HFFc6 (cell line): ENCODE results near the gene RNASE12. TPM values are rescaled to one million over a fixed set of nuclear protein-coding genes. Genes with fewer than 3 reads are reported as not detected.
"Not testable (repeated sequence)": the region's sequence is repeated elsewhere in the genome, so short reads cannot be mapped to it uniquely, and the experiment has no call there.

Source experiments
- DNase-seq: peaks from one replicate; pipeline ENCODE4 v3.0.0-alpha.2; 2018
- H3K27ac Mint-ChIP-seq: 2 replicates; pipeline ENCODE4 v1.8.0; 2020; ENCODE audit warnings: mild to moderate bottlenecking, mixed read lengths
- H3K27me3 Mint-ChIP-seq: 2 replicates; pipeline ENCODE4 v1.8.0; 2021; ENCODE audit warnings: mild to moderate bottlenecking, moderate library complexity, mixed read lengths; ENCODE audit not compliant: insufficient read depth
- H3K36me3 Mint-ChIP-seq: 2 replicates; pipeline ENCODE4 v1.8.0; 2021; ENCODE audit warnings: low read depth, mixed read lengths
- H3K4me1 Mint-ChIP-seq: 2 replicates; pipeline ENCODE4 v1.8.0; 2020; ENCODE audit warnings: low read depth, mixed read lengths
- H3K4me3 Mint-ChIP-seq: 2 replicates; pipeline ENCODE4 v1.8.0; 2020; ENCODE audit warnings: mild to moderate bottlenecking, moderate library complexity, mixed read lengths
- H3K9me3 Mint-ChIP-seq: 2 replicates; pipeline ENCODE4 v1.8.0; 2020; ENCODE audit warnings: mild to moderate bottlenecking, mixed read lengths
- total RNA-seq, 6 experiments: library from RNA; stranded (reverse); fragmentation: NEBNext Ultra II Directional; extraction: Animal tissue kit (Norgen Biotek cat#: 25700); gene quantifications; 2 replicates in 1 of 6; 3 replicates in 5 of 6; pipeline ENCODE4 v1.2.3, GENCODE V29; 2021
- TF ChIP-seq, protein P1 (sequence below): fragments of 200-600 bp; sonication (generic); IDR thresholded peaks from 2 replicates; pipeline ENCODE4 v1.5.0; 2021; ENCODE audit warnings: antibody characterized with exemption, mild to moderate bottlenecking

RNASE12 gene
- total RNA-seq, 6 experiments from 2014 or later: not detected

DNA sequence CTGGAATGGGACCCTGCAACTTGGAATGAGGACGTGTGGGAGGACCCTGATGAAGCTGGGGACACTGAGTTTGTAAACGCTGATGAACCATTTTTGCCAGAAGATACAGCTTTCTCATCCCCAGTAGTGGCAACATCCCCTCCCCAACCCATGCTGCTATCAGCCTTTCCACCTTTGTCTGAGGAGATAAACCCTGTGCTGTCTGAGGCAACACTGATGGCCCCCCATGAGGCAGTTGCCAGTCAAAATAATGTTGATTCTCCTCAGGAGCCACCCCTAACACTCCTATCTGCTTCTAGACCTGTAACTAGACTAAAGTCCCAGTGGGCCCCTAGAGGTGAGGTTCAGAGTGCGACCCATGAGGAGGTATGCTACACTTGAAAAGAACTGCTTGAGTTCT lies 22.8 kb downstream of the RNASE12 start:
- TF ChIP-seq, protein P1, sequence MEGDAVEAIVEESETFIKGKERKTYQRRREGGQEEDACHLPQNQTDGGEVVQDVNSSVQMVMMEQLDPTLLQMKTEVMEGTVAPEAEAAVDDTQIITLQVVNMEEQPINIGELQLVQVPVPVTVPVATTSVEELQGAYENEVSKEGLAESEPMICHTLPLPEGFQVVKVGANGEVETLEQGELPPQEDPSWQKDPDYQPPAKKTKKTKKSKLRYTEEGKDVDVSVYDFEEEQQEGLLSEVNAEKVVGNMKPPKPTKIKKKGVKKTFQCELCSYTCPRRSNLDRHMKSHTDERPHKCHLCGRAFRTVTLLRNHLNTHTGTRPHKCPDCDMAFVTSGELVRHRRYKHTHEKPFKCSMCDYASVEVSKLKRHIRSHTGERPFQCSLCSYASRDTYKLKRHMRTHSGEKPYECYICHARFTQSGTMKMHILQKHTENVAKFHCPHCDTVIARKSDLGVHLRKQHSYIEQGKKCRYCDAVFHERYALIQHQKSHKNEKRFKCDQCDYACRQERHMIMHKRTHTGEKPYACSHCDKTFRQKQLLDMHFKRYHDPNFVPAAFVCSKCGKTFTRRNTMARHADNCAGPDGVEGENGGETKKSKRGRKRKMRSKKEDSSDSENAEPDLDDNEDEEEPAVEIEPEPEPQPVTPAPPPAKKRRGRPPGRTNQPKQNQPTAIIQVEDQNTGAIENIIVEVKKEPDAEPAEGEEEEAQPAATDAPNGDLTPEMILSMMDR: no peak
- Mint-ChIP-seq H3K36me3 (no peaks in the 10 kb centered on the region), H3K27ac (no peak overlapping the region), H3K27me3 (no peaks in the 10 kb centered on the region), H3K9me3 (no peaks in the 10 kb centered on the region; the same call in 1 of the 2 replicates), H3K4me3 (no peak overlapping the region), H3K4me1 (no peaks in the 10 kb centered on the region)
- no peak for DNase-seq

GRCh38 chr14:20567199-20567598 lies 24.0 kb downstream of the RNASE12 start:
- not testable (repeated sequence) for H3K27me3 Mint-ChIP-seq

DNA sequence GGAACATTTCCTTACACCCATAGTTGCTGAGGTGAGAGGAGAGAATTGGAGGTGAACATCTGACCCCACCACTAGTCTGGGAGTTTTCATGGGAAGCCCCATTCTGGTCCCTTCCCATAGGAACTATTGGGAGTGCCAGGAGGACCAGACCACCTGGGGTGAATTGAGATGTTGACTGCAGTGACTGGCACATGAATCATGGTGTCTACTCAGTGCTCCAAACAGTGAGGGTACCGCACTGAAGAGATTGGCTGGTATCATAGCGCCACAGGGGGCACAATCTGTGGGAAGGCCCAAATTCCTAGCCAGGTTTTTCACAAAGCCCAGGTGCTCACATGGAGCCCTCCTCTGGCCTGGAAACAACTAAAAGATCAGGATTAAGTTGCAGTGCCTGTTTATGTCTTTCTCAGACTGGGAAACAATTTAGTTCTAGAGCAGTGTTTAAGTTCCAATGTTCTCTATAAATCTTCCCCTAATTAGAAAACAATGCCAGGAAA lies 26.6 kb downstream of the RNASE12 start:
- H3K27me3 Mint-ChIP-seq: no peaks in the 10 kb centered on the region; the same call in 1 of the 2 replicates
- no peak overlapping the region for H3K4me3 Mint-ChIP-seq
- no peaks in the 10 kb centered on the region for H3K36me3 Mint-ChIP-seq
- no peak for DNase-seq
- no peaks in the 10 kb centered on the region; the same call in 1 of the 2 replicates for H3K9me3 Mint-ChIP-seq
- no peaks in the 10 kb centered on the region for H3K4me1 Mint-ChIP-seq
- TF ChIP-seq, protein P1: no peak
- no peak overlapping the region for H3K27ac Mint-ChIP-seq

More at GRCh38 chr14:20567199-20567598, 24.0 kb downstream of the RNASE12 start:
- DNase-seq, H3K36me3 Mint-ChIP-seq, H3K4me1 Mint-ChIP-seq, H3K27ac Mint-ChIP-seq, H3K4me3 Mint-ChIP-seq, H3K9me3 Mint-ChIP-seq: not testable (repeated sequence)

DNA sequence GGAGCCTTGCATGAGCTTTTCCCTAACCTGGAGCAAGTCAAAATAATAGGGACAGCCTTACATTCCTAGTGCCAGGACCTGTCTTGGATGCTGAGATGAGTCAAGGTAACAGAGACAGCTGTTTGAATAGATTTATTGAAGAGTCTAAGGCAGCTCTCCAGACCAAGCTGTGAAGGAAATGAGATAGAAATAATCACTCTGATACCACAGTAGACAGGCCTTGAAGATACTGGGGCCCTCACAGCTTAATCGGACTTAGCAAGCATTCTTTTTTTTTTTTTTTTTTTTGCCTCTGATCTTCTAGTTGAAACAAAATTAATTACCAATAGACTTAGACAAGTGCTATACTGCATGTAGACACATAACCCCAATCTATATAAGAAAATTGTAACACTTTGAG lies 27.2 kb downstream of the RNASE12 start:
- H3K36me3 Mint-ChIP-seq: no peaks in the 10 kb centered on the region

GRCh38 chr14:20560961-20561360 lies 30.2 kb downstream of the RNASE12 start, which contains the start of gene RNASE9:
Gene RNASE9 (minus strand): TSS chr14:20561047.
- TF ChIP-seq, protein P1: no peak
- H3K4me1 Mint-ChIP-seq: no peaks in the 10 kb centered on the region
- no peaks in the 10 kb centered on the region for H3K9me3 Mint-ChIP-seq
- H3K36me3 Mint-ChIP-seq: no peaks in the 10 kb centered on the region
- DNase-seq: no peak
- H3K27me3 Mint-ChIP-seq: peaks cover 8% of the 10 kb centered on the region
- H3K4me3 Mint-ChIP-seq: no peak within 1 kb of the TSS
- no peak within 1 kb of the TSS for H3K27ac Mint-ChIP-seq

More for the DNA sequence above, 27.2 kb downstream of the RNASE12 start:
- Mint-ChIP-seq H3K4me3 (no peak overlapping the region), H3K27me3 (no peaks in the 10 kb centered on the region; the same call in 1 of the 2 replicates), H3K9me3 (no peaks in the 10 kb centered on the region; the same call in 1 of the 2 replicates), H3K27ac (no peak overlapping the region), H3K4me1 (no peaks in the 10 kb centered on the region)
- no peak for DNase-seq
- TF ChIP-seq, protein P1: no peak

DNA sequence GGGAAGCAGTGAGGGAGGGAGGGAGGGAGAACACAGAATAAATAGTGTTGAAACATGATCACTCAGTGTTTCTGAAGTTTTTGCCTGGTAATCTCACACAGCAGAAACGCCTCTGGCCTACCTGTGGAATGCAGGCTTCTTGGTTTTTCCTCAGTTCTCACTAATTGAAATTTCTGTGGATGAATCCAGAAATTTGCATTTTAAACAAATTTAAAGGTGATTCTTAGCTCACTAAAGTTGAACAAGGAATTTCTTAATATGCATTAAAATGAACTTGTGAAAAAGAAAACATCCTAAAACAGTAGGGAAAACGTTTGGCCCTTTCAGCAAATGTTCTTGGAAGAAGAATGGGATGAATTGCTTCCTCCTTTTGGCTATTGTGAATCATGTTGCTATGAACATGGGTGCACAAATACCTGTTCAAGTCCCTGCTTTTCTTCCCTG lies 31.7 kb downstream of the RNASE12 start:
- H3K9me3 Mint-ChIP-seq: no peaks in the 10 kb centered on the region
- TF ChIP-seq, protein P1: no peak

More for the DNA sequence above, 31.7 kb downstream of the RNASE12 start:
- no peak for DNase-seq
- Mint-ChIP-seq H3K36me3 (no peaks in the 10 kb centered on the region), H3K4me1 (no peaks in the 10 kb centered on the region), H3K27ac (no peak overlapping the region), H3K4me3 (no peak overlapping the region), H3K27me3 (peaks cover 10% of the 10 kb centered on the region)
